Stimulated activated CD4-positive, alpha-beta T cell treated with anti-CD3 and anti-CD28 coated beads, Interleukin-1b, Interleukin-23, amount 100 ng/mL, for 1 hour (primary cell): ENCODE data around the gene TIAM2.

Experiments used
- DNase-seq, 2 donors: peaks; one replicate each; pipeline ENCODE4 v3.0.0-alpha.2; 2020; ENCODE audit warnings: low read depth in 2 of 2

Gene TIAM2

GRCh38 chr6:155061381-155061780, 66.3 kb downstream of the TIAM2 start:
- DNase-seq = no peak

- DNase-seq = no peak
Observed at GRCh38 chr6:155062866-155063341, 67.8 kb downstream of the TIAM2 start.

- DNase-seq = no peak
Observed at GRCh38 chr6:155064303-155064702, 69.2 kb downstream of the TIAM2 start.

- DNase-seq = no peak
Observed at GRCh38 chr6:155066361-155066760, 71.2 kb downstream of the TIAM2 start.

GRCh38 chr6:155066921-155067680, 72.0 kb downstream of the TIAM2 start:
- DNase-seq = no peak

DNA sequence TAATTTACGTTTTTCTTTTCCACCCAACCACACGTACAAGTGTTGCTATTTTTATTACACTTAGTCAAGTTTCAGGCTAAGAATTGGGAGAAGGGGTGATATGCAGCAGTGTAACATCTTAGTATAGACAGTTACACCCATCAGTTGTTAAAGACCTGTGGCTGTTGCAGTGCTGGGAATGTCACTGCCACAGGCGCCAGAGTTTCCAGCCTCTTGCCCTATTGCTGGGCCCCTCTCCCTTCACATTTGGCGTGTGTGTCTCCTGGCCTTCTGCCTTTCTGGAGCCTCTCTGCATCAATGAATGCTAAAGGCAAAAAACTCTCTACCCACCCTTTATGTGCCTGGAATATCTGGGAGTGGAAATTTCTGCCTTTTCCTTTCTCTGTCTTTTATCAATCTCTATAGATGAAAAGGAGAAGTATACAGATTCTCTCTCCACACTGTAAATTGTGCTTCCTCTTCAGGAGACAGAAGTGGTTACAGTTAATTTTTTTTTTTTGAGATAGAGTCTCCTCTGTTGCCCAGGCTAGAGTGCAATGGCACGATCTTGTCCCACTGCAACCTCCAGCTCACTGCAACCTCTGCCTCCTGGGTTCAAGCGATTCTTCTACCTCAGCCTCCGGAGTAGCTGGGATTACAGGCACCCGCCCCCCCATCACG, 73.0 kb downstream of the TIAM2 start:
- DNase-seq = no peak

- no peak for DNase-seq
Observed at GRCh38 chr6:155069543-155069942, 74.4 kb downstream of the TIAM2 start.

GRCh38 chr6:155075930-155076695, 81.0 kb downstream of the TIAM2 start:
- DNase-seq = no peak

DNA sequence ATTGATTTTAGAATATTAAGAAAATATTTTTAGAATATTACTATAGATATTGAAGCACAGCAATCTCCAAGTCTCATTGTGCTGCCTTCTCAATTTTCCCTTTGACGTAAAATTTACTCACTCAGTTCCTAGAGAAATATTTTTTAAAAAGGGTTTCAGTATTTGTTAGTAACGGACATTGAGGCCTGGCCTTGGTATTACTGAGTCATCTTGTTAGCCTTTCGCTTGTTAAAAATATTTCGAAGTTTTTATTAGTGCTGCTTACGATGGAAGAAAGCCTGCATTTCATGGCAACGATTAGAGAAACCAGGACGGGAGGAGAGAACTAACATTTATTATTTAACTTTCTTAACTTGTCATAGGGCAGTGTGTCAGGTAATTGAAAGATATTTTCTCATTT, 82.2 kb downstream of the TIAM2 start:
- DNase-seq = no peak

DNA sequence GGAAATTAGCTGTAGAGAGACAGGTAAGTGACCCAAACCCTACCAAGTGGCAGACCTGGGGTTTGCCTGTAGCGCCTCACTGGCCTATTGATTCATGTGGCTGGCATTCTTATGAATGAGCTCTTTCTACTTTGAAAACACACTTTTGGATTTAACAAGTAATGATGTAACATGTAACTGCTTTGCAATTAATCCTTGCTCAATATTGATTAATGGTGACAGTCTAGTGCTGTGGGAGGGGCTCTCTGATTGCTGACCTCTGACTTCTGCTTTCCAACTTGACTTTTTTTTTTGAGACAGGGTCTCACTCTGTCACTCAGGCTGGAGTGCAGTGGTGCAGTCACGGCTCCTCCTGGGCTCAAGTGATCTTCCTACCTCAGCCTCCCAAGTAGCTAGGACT, 82.7 kb downstream of the TIAM2 start:
- DNase-seq = no peak

DNA sequence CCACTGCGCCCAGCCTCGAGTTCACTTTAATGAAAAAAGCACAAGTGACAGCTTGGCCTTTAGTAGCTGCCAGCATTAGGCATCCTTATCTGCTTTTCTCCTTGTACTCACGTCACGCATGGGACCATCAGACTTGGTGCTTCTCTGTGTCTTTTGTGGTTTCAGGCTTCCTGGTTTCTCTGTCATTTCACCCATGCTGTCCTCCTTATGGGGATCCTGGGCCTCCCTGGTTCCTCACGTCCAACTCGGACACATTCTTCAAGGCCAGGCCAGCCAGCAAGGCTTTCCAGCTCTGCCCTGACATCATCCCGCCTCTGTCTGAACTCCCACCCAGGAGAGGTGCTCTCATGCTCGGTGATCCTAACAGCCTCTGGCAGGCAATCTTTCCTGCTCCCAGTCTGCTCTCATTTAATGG, 83.2 kb downstream of the TIAM2 start:
- no peak for DNase-seq

DNA sequence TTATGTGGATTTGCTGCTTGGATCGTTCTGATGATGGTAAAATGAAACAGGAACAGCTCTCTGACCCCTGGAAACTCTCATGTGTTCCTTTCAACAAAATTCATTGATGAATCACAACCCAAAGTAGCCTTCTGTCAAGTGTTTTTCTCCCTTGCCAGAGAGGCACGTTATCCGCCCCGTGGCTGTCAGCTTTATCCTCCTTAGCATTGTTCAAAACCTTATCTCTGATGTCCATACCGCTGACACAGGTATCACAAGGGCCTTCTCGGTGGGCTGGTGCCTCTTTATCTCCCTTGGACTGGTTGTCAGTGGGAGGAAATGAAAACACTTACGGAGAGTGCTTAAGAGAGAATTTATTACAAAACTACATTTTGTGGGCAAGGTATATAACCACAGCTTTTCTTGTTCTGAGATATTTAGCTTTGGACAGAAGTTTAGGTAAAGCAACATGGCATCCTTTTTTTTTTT, 84.9 kb downstream of the TIAM2 start:
- DNase-seq = no peak

GRCh38 chr6:155080881-155081845, 86.0 kb downstream of the TIAM2 start:
- no peak for DNase-seq

- DNase-seq = no peak
Observed at GRCh38 chr6:155084431-155085123, 89.5 kb downstream of the TIAM2 start.

DNA sequence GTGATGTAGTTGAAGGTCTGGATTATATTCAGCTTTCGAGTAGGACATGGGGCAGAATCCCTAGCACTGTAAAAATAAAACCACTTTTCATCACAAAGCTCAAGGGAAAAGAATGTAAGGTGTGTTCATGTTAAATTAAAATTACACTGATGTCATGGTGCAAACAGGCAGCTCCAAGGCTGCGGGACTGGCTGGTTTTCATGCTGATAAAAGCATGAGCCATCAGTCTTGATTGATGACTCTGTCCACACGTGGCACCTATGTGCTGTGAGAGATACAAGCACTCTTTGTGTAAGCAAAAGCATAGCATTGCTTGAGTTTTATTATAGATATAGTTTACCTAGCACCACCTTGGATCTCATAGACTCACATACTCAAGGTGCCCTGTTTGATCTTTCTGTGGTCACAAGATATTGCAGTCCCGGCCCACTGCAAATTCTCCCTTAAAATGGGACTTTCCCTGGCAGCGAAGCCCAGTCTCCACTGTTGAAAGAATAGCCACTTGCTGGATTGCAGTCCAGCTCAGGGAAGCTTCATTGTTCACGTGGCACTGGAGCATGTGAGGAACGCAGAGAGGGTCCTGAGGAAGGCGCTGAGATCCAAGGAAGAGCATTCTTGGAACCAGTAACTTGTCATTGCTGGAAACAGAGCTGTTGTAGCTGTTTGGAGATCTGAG, 90.6 kb downstream of the TIAM2 start:
- no peak for DNase-seq

DNA sequence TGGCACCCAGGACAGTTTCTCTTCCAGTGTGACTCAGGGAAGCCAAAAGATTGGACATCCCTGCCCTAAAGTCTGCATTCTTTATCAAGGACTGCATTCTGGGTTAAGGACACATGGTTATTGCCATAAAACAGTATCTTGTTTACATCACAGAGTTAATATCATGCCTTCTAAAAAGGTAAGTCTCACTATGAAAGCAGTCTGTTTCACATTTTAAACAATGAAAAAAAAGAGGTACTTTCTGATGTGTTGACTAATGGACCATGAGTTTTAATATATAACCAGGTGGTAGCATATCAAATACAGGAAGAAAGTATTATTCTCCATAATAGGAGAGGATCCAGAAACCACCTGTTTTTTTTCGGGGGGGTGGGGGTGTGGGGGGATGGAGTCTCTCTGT, 93.7 kb downstream of the TIAM2 start:
- DNase-seq = no peak

- DNase-seq = no peak
Observed at GRCh38 chr6:155089746-155090145, 94.6 kb downstream of the TIAM2 start.

DNA sequence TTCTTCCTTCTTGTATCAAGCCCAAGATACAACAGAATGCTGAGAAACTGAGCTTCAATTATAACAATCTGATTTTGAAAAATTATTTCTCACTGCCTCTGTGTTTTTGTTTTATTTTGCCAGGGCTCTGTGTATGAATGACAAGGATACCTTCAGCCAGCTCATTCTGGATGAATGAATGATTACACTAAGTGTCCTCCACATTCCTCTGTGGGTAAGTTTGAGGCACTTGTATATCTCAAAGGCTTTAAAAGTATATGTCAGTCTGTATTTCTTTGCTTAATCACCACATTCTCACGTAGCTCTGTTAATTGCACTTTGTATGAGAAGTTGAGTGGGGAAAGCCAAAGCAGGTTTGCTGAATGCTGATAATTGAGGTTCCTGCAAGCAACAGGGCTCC, 95.1 kb downstream of the TIAM2 start:
- DNase-seq = no peak

DNA sequence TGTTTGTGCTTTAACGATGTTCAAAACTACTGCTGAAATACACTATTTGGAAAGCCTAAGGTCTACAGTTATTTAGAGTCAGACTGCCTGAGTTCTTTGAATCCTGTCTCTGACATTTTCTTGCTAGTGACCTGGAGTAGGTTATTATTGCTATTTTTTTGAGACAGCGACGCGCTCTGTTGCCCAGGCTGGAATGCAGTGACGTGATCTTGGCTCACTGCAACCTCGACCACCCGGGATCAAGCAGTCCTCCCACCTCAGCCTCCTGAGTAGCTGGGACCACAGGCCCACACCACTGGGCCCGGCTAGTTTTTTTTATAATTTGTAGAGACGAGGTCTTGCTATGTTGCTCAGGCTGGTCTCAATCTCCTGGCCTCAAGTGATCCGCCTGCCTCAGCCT, 96.6 kb downstream of the TIAM2 start:
- no peak for DNase-seq

DNA sequence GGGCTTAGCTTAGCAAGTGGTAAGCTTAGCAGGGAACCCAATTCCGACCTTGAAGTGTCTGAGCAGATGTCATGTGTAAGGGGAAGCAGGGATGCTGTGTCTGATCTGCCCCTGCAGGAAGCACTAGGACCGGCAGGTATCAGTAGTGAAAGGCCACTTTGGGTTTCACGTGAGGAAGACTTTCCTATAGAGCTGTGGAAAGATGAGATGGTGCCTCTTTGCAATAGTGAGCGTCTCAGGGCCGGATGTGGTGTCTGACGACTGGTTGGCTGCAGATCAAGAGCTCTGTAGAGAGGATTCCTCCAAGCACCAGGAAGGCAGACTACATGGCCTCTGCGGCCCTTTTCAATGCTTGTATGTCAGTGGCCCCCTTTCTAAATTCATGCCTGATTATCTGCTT, 98.3 kb downstream of the TIAM2 start:
- no peak for DNase-seq
